Medulla oblongata (tissue), 1 donor: ENCODE data around the gene ATF6B.
"Not testable (repeated sequence)": the region's sequence is repeated elsewhere in the genome, so short reads cannot be mapped to it uniquely, and the experiment has no call there.

Source experiments
- DNase-seq: peaks from one replicate; pipeline ENCODE4 v3.0.0-alpha.2; 2015; ENCODE audit errors: extremely low spot score

The ATF6B gene

DNA sequence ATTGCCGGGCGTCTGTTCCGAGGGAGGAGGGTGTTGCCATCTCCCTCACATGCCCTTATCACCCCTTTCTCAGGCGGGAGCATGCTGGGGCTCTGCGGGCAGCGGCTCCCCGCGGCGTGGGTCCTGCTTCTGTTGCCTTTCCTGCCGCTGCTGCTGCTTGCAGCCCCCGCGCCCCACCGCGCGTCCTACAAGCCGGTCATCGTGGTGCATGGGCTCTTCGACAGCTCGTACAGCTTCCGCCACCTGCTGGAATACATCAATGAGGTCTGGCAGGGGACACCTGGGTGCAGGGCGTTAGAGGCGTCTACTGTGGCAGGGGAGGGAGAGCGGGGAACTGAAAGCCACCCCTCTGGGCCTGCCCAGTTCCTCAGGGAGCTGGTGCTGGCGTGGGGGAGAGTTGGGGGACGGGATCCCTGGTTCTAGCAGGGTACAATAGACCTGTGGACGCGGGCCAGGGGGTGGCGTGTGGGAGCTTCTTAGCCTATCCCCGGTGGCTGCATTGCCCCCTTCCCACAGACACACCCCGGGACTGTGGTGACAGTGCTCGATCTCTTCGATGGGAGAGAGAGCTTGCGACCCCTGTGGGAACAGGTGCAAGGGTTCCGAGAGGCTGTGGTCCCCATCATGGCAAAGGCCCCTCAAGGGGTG is 26.6 kb upstream of the ATF6B start:
- peak; percentile 71 for DNase-seq

- peak; percentile 93 for DNase-seq
Measured at GRCh38 chr6:32153564-32154513, 25.8 kb upstream of the ATF6B start, which contains the start of gene PPT2. TSS of gene PPT2 (plus strand) at chr6:32154141. CDS start at chr6:32154595, 454 bp downstream.

DNA sequence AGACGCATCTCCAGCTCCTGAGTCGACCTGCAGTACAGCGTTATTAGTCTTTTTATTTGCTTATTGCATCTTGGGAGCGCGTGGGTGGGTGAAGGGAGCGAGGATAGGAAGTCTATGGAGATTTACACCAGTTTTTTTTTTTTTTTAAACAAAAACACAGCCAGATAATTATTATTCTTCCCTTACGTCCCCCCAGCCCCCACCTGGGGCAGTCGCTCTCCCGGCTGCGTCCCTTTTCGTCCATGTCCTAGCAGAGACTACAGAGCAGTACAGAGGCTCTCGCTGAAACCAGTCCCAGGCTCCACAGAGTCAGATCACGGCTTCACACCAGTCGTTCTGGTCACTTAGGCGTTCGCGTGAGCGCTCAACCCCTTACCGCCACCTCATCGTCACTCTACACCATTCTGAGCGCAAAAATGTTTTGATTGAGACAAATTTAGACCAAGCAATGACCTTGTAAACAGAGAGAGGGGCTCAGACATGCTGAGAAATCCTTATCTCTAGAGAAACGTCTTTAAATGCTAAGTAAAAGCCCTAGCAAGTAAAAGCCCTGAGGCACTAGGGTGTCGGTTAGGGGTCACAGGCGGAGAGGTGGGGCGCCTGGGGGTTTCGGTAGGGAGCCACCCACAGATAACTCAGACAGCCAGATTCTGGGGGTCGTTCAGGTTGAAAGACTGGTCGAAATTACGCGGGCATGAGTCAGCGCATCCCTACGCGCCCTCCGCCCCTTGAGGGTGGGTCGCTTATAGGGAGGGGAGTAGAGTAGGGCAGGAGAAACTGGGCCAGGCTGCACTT is 24.9 kb upstream of the ATF6B start:
- peak; percentile 48 for DNase-seq

GRCh38 chr6:32151863-32152768 is 24.1 kb upstream of the ATF6B start, which contains the start of gene PRRT1:
TSS of gene PRRT1 (minus strand) at chr6:32151939. CDS start at chr6:32151827, 112 bp downstream.
- peak; percentile 40 for DNase-seq

- DNase-seq: peak; percentile 23
Measured at GRCh38 chr6:32151181-32151862, 23.3 kb upstream of the ATF6B start.

DNA sequence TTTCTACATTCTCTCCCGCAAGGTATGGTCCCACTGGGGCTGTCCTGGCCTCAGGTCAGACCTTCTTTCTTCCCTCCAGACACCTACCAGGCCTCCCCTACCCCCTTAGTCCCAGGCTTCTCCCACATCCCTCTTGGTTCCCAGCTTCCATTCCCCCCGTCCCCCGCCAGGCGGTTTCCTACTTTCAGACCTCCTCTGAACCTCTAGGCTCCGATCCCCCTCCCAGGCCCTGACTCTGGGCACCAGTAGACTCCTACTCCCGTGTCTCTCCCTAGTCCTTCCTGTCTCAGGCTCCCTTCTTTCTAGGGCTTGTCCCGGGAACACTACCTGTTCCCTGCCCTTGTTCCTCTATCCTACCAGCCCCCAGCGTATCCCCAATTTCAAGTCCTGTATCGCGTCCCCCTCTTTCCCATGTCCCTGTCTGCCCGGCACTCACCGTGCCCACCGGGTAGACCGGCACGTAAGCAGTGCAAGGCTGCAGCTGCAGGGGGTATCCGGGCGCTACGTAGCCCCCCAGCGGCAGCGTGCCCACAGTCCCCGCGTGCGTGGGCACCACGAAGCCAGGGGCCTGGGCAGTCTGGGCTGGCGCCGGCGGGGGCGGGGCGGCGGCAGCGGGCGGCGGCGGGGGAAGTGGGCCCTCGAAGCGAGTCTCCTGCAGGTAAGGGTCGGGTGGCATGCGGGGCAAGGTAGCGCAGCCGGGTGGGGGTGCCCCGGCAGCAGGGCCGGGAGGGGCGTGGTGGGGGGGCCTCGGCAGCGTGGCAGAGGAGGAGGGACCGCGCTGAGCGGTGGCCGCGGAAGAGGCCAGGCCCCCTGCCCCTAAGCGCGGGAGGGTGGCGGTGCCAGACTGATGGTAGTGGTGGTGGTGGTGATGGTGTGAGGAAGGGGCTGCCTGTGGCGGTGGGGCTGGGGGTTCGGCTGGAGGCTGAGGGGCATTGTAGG is 22.2 kb upstream of the ATF6B start:
- no peak for DNase-seq

DNA sequence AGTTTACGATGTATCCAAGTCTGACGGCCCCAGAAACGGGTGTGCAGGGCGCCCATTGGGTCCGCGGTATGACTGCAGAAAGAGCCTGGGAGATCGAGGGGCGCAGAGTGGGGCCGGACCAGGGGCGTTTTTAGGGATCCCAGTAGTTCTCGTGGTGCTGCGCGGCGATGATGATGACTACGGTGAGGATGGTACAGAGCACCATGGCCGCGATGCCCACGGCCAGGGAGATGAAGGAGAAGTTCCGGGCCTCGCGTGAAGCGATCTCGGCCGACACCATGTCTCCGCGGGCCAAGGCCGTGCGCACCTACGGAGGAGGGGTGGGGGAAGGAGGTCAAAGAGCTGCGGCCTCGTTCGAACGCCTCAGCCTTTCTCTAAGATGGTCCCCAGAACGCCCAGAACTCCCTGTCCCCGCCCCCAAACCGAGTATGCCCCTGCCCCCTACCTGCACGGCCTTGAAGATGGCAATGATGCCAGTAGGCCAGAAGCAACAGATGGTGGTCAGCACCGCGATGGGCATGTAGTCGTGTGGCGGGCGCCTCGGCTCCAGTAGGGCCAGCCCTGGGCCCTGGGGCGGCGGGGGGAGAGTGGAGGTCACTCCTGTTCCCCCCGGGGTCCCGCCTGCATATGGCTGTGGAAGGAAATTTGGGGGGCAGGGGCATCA is 21.2 kb upstream of the ATF6B start:
- no peak for DNase-seq

GRCh38 chr6:32148289-32149091 is 20.4 kb upstream of the ATF6B start:
- DNase-seq: peak; percentile 47

DNA sequence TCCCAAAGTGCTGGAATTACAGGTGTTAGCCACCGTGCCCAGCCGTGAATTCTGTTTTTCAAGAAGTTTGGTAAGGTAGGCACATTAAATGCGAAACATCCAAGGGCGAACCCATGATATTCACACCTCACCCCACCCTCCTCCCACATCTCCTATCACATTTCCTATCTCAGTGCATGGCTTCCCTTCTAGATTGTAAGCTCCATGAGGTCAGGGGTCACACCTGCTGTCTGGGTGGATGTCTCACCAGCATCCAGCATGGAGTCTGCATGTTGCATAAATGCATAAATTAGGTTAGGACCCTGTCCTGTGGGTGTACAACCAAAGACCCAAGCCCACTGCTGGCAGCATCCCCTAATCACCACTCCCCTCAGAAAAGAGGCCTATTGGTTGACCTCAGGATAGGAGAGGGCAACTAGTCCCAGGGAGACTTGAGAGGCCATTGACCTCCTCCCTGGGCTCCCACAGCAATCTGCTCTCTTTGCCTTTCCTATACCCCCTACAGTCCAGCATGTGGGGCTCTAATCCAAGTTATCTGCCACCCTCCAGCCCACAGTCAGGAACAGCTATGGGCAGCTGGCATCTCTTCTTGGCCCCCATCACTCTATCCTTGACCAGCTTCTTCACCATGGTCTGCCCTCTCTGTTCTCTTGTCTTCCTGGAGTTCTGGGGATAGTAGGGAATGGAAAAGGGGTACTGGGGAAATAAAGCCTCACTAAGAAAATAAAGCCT is 19.5 kb upstream of the ATF6B start:
- no peak for DNase-seq

DNA sequence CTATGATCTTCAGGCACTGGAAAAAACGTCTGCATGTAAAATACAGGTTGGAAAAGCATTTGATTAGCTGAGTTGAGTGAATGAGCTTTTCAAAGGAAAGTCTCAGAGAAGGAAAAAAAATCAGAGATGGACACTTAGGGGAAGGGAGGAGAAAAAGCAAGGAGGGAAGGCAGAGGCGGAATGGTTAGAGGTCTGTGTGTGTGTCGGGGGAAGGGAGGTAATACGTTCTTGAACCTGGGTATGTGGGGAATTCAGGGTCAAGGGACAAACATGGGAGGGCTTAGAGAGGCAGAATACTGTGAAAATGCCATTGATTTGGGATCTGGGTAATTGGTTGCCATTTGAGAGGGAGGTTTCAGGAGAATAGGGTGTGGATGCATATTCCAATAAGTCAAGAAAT is 18.6 kb upstream of the ATF6B start:
- no peak for DNase-seq

- no peak for DNase-seq
Measured at GRCh38 chr6:32146287-32146686, 18.2 kb upstream of the ATF6B start.

DNA sequence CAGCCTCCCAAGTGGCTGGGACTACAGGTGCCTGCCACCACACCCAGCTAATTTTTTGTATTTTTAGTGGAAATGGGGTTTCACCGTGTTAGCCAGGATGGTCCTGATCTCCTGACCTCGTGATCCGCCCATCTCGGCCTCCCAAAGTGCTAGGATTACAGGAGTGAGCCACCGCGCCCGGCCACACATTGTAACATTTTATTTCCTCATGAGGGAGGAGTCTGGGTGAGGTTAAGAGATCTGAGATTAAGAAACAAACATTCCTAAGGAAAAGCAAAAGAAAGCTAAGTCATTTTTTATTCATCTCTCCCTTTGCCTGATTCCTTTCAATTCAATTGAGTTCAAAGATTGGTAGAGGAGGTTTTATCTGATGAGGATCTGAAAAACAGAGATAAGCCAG is 16.2 kb upstream of the ATF6B start:
- not testable (repeated sequence) for DNase-seq

DNA sequence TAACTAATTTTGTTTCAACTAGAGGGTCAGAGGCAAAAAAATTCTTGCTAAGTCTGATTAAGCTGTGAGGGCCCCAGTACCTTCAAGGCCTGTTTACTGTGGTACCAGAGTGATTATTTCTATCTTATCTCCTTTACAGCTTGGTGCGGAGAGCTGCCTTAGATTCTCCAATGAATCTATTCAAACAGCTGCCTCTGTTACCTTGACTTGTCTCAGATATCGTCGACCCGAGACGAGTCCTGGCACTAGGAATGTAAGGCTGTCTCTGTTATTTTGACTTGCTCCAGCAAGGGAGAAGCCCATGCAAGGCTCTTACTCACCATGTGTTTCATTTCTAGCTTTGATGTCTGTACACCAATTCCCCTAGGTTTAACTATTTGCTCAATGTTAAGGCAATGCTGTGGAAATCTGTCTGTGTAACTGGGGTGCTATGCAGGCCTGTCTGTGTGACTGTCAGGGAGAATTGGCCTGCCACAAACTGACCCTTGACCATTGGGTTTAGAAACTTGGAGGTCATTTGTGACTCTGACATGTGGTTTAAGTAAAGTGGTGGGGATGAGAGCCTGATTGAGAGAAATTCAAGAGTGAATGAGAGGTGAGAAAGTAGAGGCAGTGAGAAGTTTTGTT is 12.5 kb upstream of the ATF6B start:
- DNase-seq: no peak

GRCh38 chr6:32139590-32139989 is 11.5 kb upstream of the ATF6B start:
- DNase-seq: no peak

DNA sequence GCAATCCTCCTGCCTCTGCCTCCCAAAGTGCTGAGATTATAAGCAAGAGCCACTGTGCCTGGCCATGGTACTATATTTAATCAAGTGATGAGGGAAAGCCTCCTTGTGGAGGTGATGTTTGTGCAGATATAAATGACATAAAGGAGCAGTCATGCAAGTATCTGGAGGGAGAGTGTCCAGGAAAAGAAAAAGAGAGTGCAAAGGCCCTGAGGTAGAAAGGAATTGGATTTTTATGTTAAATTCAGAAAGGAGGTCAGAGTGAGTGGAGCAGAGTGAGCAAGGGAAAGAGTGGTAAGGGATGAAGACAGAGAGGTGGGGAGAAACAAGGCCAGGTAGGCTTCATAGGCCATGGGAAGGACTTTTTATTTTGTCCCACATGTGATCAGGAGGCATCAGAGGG is 9.4 kb upstream of the ATF6B start:
- no peak for DNase-seq

- DNase-seq: no peak
Measured at GRCh38 chr6:32133786-32134185, 5.7 kb upstream of the ATF6B start.

GRCh38 chr6:32132110-32132509 is 4.1 kb upstream of the ATF6B start:
- DNase-seq: no peak
